ENCODE results near the gene ARID1B. TPM values are rescaled to one million over a fixed set of nuclear protein-coding genes. Genes with fewer than 3 reads are reported as not detected.

The ARID1B gene
- total RNA-seq, 1 experiment from 2014 or later = 60.3 TPM

GRCh38 chr6:157019733-157020132 lies 242.6 kb downstream of the ARID1B start (continued):
- TF ChIP-seq CDX4 (CRISPR knock-in tag; IDR thresholded peaks at IDR 0.05; ENCODE audit: borderline replicate concordance) = no peak

- Mint-ChIP-seq H3K27ac (peak overlapping the region; percentile 86), H3K4me1 (peaks cover 53% of the 10 kb centered on the region), H3K36me3 (peaks cover 5% of the 10 kb centered on the region; the same call in 1 of the 2 replicates), H3K27me3 (ENCODE audit: low read depth) (no peaks in the 10 kb centered on the region), H3K4me3 (peak overlapping the region; percentile 93), H3K9me3 (peaks cover 7% of the 10 kb centered on the region)
- POLR2A ChIA-PET = interaction anchor here (0.7 to 1.5 kb wide), 3 partner anchors 24 to 147 kb away, joined by 3 read pairs; no protein-coding TSS in a partner anchor
- no peak for DNase-seq (ENCODE audit: low spot score)
- no peak for ATAC-seq
- no peak for TF ChIP-seq MLX (CRISPR knock-in tag; IDR thresholded peaks at IDR 0.05)
- TF ChIP-seq ZNF121 (CRISPR knock-in tag; IDR thresholded peaks at IDR 0.05) = no peak
- TF ChIP-seq HMGA2 (CRISPR knock-in tag; IDR thresholded peaks at IDR 0.05) = no peak; the same call in 1 of the 2 replicates
- no peak for TF ChIP-seq ZMAT4 (CRISPR knock-in tag; IDR thresholded peaks at IDR 0.05)
- TF ChIP-seq IRF2 (CRISPR knock-in tag; IDR thresholded peaks at IDR 0.05; ENCODE audit: borderline replicate concordance, low read depth) = no peak
- TF ChIP-seq, protein P1, sequence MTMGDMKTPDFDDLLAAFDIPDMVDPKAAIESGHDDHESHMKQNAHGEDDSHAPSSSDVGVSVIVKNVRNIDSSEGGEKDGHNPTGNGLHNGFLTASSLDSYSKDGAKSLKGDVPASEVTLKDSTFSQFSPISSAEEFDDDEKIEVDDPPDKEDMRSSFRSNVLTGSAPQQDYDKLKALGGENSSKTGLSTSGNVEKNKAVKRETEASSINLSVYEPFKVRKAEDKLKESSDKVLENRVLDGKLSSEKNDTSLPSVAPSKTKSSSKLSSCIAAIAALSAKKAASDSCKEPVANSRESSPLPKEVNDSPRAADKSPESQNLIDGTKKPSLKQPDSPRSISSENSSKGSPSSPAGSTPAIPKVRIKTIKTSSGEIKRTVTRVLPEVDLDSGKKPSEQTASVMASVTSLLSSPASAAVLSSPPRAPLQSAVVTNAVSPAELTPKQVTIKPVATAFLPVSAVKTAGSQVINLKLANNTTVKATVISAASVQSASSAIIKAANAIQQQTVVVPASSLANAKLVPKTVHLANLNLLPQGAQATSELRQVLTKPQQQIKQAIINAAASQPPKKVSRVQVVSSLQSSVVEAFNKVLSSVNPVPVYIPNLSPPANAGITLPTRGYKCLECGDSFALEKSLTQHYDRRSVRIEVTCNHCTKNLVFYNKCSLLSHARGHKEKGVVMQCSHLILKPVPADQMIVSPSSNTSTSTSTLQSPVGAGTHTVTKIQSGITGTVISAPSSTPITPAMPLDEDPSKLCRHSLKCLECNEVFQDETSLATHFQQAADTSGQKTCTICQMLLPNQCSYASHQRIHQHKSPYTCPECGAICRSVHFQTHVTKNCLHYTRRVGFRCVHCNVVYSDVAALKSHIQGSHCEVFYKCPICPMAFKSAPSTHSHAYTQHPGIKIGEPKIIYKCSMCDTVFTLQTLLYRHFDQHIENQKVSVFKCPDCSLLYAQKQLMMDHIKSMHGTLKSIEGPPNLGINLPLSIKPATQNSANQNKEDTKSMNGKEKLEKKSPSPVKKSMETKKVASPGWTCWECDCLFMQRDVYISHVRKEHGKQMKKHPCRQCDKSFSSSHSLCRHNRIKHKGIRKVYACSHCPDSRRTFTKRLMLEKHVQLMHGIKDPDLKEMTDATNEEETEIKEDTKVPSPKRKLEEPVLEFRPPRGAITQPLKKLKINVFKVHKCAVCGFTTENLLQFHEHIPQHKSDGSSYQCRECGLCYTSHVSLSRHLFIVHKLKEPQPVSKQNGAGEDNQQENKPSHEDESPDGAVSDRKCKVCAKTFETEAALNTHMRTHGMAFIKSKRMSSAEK (CRISPR knock-in tag; IDR thresholded peaks at IDR 0.05; ENCODE audit: borderline replicate concordance) = no peak
- no peak for TF ChIP-seq ZNF219 (CRISPR knock-in tag; IDR thresholded peaks at IDR 0.05; ENCODE audit: borderline replicate concordance)
- TF ChIP-seq NR2C2 (CRISPR knock-in tag; IDR thresholded peaks at IDR 0.05) = no peak
- TF ChIP-seq NR3C1 (CRISPR knock-in tag; conservative IDR thresholded peaks at IDR 0.05; ENCODE audit: low read depth) = no peak
- TF ChIP-seq, protein P2, sequence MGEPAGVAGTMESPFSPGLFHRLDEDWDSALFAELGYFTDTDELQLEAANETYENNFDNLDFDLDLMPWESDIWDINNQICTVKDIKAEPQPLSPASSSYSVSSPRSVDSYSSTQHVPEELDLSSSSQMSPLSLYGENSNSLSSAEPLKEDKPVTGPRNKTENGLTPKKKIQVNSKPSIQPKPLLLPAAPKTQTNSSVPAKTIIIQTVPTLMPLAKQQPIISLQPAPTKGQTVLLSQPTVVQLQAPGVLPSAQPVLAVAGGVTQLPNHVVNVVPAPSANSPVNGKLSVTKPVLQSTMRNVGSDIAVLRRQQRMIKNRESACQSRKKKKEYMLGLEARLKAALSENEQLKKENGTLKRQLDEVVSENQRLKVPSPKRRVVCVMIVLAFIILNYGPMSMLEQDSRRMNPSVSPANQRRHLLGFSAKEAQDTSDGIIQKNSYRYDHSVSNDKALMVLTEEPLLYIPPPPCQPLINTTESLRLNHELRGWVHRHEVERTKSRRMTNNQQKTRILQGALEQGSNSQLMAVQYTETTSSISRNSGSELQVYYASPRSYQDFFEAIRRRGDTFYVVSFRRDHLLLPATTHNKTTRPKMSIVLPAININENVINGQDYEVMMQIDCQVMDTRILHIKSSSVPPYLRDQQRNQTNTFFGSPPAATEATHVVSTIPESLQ (CRISPR knock-in tag; IDR thresholded peaks at IDR 0.05) = no peak
- no peak for TF ChIP-seq GTF2I (CRISPR knock-in tag; conservative IDR thresholded peaks at IDR 0.05)
- no peak for TF ChIP-seq OVOL2 (CRISPR knock-in tag; IDR thresholded peaks at IDR 0.05; ENCODE audit: borderline replicate concordance)
- TF ChIP-seq MYBL2 (CRISPR knock-in tag; IDR thresholded peaks at IDR 0.05) = no peak
- TF ChIP-seq ZNF317 (CRISPR knock-in tag; IDR thresholded peaks at IDR 0.05; ENCODE audit: borderline replicate concordance, low read depth) = no peak
- TF ChIP-seq GRHL2 (CRISPR knock-in tag; IDR thresholded peaks at IDR 0.05; ENCODE audit: insufficient replicate concordance, severe bottlenecking) = no peak
- TF ChIP-seq MXD4 (CRISPR knock-in tag; IDR thresholded peaks at IDR 0.05; ENCODE audit: borderline replicate concordance) = no peak
- CTCF ChIA-PET = interaction anchor here (1.1 to 1.2 kb wide), 2 partner anchors 78 to 140 kb away, joined by 4 to 6 read pairs; no protein-coding TSS in a partner anchor
Observed at GRCh38 chr6:157020398-157020797, 243.2 kb downstream of the ARID1B start.
